ENCODE measurements around the gene CLDN5. TPM values are rescaled to one million over a fixed set of nuclear protein-coding genes. Genes with fewer than 3 reads are reported as not detected.

Gene CLDN5
- total RNA-seq, 1 donor from 2014 or later, result 0.16 TPM

DNA sequence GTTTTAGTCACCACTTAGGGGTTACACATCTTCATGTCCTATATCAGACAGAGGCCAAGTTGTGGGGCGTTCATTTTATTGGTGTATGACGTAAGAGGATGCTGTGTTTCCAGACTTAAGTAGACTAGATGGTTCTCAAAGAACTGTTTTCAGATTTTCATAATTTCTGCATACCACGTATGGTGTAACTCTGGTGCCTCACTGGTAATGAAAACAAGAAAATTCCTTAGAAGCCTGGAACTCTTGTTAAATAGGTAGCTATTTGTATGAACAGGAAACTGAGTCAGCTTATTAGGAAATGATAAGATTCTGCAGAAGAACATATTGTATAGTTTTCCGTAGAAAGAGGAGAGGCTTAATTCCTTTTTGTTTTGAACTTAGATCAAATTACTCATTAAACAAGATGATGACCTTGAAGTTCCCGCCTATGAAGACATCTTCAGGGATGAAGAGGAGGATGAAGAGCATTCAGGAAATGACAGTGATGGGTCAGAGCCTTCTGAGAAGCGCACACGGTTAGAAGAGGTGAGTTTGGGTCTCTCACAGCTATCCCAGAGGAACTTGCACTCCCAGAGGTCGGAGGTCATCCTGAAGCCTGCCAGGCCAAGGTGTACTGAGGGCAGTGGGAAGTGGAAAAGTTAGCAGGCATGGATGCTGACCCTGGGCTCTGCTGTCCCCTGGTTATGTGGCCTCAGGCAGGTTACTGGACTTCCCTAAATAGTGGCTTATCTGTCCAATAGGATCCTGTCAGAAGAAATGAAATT is 40.5 kb downstream of the CLDN5 start:
- intact Hi-C loops (cut with micrococcal nuclease), result no loop called here

- intact Hi-C loops (cut with micrococcal nuclease), result no loop called here
Observed at GRCh38 chr22:19482297-19482696, 41.9 kb downstream of the CLDN5 start.

GRCh38 chr22:19480789-19481188 is 43.4 kb downstream of the CLDN5 start:
- intact Hi-C loops (cut with micrococcal nuclease), result no loop called here

GRCh38 chr22:19480173-19480568 is 44.0 kb downstream of the CLDN5 start:
- intact Hi-C loops (cut with micrococcal nuclease), result no loop called here

DNA sequence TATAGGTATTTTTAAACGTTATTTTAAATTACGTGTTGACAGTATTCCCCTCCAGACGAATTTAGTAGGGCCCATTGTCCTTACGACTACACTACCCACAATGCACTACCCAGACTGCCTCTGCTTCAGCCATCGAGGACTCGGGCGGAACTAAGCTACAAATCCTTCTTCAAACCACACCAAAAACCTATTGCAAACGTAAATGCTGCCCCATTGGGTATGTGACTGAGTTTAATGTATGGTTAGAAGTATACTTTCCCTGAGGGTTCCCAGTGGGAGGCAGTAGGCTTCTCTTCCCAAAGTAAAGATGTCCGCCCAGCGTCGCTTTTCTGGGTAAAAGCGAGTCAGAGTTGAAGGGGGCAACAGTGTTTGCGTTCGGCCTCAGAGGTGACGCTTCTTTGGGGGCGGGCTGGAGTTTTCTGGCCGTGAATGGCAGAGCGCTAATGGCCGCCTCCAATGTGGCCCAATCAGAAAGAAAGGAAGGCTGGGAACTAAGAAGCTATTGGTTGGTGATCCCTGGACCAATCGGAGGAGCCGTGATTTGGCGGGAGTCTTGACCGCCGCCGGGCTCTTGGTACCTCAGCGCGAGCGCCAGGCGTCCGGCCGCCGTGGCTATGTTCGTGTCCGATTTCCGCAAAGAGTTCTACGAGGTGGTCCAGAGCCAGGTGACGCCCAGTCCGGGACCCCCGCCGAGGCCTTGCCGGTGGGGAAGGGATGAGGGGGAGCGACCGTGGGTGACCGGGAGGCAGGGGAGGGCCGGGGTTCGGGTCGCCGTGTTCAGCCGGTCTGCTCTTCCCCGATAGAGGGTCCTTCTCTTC is 44.6 kb downstream of the CLDN5 start, which contains the start of gene CDC45:
TSS of gene CDC45 (plus strand) at position 566 of the 818 bp plus-strand sequence. CDS start at position 615, 49 bp downstream.
- intact Hi-C loops (cut with micrococcal nuclease), result loop anchor here (1.0 to 5.0 kb wide), 7 partner anchors 32 to 357 kb away; partner anchors contain the start of genes C22orf39, CLTCL1, DGCR2 and ESS2

DNA sequence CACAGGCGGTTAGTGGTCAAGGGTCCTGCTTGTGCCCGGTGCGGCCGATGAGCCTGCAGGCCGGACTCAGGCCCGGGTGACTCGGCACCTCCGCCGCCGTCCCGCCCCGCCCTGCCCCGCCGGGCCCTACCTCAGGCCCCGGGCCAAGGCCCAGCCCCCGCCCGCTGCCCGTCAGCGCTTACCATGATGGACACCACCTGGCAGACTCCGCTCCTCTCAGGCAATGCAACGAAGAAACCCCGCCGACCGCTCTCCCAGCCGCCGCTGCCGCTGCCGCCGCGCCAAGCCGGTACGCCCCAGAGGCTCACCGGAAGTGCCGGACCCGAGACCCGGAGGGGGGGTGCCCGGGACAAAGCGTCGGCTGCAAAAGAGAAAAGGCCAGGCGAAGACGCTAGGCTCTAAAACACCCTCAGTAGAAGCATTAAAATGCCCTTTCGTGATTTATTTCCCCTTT is 45.3 kb downstream of the CLDN5 start, which contains the start of gene UFD1:
TSS of gene UFD1 (minus strand) at position 293 of the 454 bp plus-strand sequence. CDS start at position 185, 108 bp downstream.
- intact Hi-C loops (cut with micrococcal nuclease), result loop anchor here (1.0 to 5.0 kb wide), 7 partner anchors 32 to 357 kb away; partner anchors contain the start of genes C22orf39, CLTCL1, DGCR2 and ESS2

DNA sequence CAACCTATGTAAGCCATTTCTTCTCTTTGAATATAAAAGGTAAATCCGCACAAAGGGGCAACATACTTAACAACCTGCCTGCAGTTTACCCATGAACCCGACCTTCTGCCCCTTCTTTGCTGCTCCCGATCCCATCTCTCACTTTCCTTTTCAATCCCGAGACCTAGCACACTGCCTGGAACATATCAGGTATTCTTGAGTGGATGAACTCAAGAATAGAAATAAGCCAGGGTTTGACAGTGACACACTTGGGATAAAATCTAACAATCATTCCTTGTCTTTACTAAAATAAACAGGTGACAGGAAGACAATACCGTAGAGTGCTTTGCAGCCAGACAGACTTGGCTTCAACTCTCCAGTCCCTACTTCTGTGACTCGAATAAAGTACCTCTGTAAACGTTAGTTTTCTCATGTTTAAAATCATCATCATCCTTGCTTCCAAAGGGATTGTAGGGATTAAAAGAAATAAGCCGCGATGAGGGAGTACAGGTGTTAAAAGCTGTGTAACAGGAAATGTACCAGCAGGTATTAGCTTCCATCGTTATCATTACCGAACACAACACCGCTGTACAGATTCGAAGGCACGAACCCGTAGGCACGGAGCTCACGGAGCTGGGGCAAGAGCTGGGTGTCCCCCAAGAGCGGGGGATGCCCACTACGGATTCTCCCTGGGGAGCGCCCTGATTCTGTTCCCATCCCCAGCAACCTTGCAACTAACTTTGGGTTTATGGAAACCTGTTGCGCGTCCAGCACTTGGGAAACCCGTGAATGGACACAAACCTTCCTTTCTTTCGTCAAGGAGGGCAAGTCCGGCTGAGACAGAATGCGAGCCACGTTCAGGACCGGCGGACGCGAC is 45.9 kb downstream of the CLDN5 start:
- intact Hi-C loops (cut with micrococcal nuclease), result loop anchor here (2.0 to 5.0 kb wide), 3 partner anchors 154 to 356 kb away; partner anchors contain the start of genes CLTCL1 and DGCR2

DNA sequence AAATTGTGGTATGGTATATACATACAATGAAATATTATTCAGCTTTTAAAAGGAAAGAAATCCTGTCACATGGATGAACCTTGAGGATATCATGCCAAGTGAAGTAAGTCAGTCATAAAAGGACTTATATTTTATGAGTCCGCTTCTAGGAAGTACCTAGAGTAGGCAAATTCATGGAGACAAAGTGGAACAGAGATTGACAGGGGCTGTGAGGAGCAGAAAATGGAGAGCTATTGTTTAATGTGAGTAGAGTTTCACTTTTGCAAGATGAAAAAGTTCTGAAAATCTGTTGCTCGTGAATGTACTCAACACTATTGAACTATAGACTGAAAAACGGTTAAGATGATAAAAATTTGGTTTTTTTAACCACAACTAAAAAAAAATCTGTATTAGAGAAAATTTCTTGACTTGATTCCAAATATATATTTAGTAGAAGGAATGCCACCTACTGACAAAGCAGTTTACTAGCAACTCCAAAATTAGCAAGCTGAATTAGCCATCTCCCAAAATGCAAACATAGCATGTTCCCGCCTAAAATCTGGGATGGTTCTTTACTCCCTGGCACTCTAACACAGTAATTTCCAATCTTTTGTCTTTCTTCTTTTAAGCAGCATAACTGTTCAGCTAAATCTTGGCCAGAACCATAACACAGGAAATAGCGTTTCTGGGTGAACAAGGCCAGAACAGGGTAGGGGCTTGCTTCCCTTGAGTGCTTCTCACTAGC is 46.7 kb downstream of the CLDN5 start:
- intact Hi-C loops (cut with micrococcal nuclease), result loop anchor here (2.0 to 5.0 kb wide), 3 partner anchors 155 to 355 kb away; partner anchors contain the start of genes CLTCL1 and DGCR2

- intact Hi-C loops (cut with micrococcal nuclease), result loop anchor here (5.0 kb wide), 2 partner anchors 156 to 354 kb away; partner anchors contain the start of gene DGCR2
Observed at GRCh38 chr22:19476023-19476422, 48.2 kb downstream of the CLDN5 start.

- intact Hi-C loops (cut with micrococcal nuclease), result no loop called here
Observed at GRCh38 chr22:19473578-19473977, 50.6 kb downstream of the CLDN5 start.

Other genes with a start within 250 kb of the CLDN5 start
- gene CLTCL1, start 232.7 kb downstream of the CLDN5 start, total RNA-seq, result 0.84 and 1.0 TPM in 2 replicates
- 43.9 and 45.0 TPM in 2 replicates for gene HIRA, start 92.7 kb downstream of the CLDN5 start, total RNA-seq
- gene MRPL40, start 91.9 kb downstream of the CLDN5 start, total RNA-seq, result 20.1 and 23.4 TPM in 2 replicates
- 27.4 and 30.4 TPM in 2 replicates for gene C22orf39, start 76.7 kb downstream of the CLDN5 start, total RNA-seq
- 100 and 108 TPM in 2 replicates for gene UFD1, start 45.2 kb downstream of the CLDN5 start, total RNA-seq
- gene CDC45, start 44.5 kb downstream of the CLDN5 start, total RNA-seq, result 81.4 and 85.7 TPM in 2 replicates
- 0.45 TPM in 1 of 2 replicates, not detected in the other for gene SEPTIN5, start 190.1 kb upstream of the CLDN5 start, total RNA-seq
- gene GP1BB, start 199.1 kb upstream of the CLDN5 start, total RNA-seq, result not detected in 2 replicates
- gene TBX1, start 236.4 kb upstream of the CLDN5 start, total RNA-seq, result 0.11 and 0.36 TPM in 2 replicates

Measured in T-helper 2 cell treated with Interferon-gamma antibody and Interleukin-4, amounts not matched to agents 100 ng/mL and 5 ng/mL, for 36 hours (primary cell).